ENCODE measurements around the gene EEFSEC.

- no peak for TF ChIP-seq EZH2 (optimal IDR thresholded peaks at IDR 0.05; ENCODE audit: low read depth, low read length)
- TF ChIP-seq, protein P1, sequence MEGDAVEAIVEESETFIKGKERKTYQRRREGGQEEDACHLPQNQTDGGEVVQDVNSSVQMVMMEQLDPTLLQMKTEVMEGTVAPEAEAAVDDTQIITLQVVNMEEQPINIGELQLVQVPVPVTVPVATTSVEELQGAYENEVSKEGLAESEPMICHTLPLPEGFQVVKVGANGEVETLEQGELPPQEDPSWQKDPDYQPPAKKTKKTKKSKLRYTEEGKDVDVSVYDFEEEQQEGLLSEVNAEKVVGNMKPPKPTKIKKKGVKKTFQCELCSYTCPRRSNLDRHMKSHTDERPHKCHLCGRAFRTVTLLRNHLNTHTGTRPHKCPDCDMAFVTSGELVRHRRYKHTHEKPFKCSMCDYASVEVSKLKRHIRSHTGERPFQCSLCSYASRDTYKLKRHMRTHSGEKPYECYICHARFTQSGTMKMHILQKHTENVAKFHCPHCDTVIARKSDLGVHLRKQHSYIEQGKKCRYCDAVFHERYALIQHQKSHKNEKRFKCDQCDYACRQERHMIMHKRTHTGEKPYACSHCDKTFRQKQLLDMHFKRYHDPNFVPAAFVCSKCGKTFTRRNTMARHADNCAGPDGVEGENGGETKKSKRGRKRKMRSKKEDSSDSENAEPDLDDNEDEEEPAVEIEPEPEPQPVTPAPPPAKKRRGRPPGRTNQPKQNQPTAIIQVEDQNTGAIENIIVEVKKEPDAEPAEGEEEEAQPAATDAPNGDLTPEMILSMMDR (IDR thresholded peaks at IDR 0.05; ENCODE audit: low read length) = no peak
- no peak for TF ChIP-seq EZH2phosphoT487 (IDR thresholded peaks at IDR 0.05; ENCODE audit: low read length)
These were observed 280.5 kb downstream of the EEFSEC start for GRCh38 chr3:128433837-128434165.

Data from MM.1S (cell line).